ENCODE measurements around the gene DENND2C. TPM values are rescaled to one million over a fixed set of nuclear protein-coding genes. Genes with fewer than 3 reads are reported as not detected.

Gene DENND2C
- total RNA-seq, 2 donors from 2014 or later: 2.0 to 6.0 TPM

- Histone ChIP-seq H3K9me3 (no peaks in the 10 kb centered on the region), H3K4me1 (ENCODE audit: control insufficient read depth in 1 of 2, low read depth in 2 of 2) (no peaks in the 10 kb centered on the region), H3K4me3 (no peak overlapping the region), H3K27me3 (replicated peaks; ENCODE audit: insufficient read depth) (no peaks in the 10 kb centered on the region), H3K36me3 (peaks cover 11% of the 10 kb centered on the region), H3K27ac (no peak overlapping the region)
- ATAC-seq (ENCODE audit: insufficient number of reproducible peaks, low FRiP score, low read depth): no peak
- TF ChIP-seq CTCF (IDR thresholded peaks at IDR 0.05): no peak
- no peak for DNase-seq (ENCODE audit: low spot score)
Measured at GRCh38 chr1:114701931-114702330, 32.1 kb upstream of the DENND2C start.

GRCh38 chr1:114700036-114700600 is 30.3 kb upstream of the DENND2C start:
- ATAC-seq (ENCODE audit: insufficient number of reproducible peaks, low FRiP score, low read depth) (no peak), DNase-seq (ENCODE audit: low spot score) (no peak)
- Histone ChIP-seq H3K36me3 (no peaks in the 10 kb centered on the region), H3K27me3 (replicated peaks; ENCODE audit: insufficient read depth) (no peaks in the 10 kb centered on the region), H3K9me3 (no peaks in the 10 kb centered on the region), H3K4me3 (no peak overlapping the region), H3K27ac (no peak overlapping the region), H3K4me1 (ENCODE audit: control insufficient read depth in 1 of 2, low read depth in 2 of 2) (no peaks in the 10 kb centered on the region)
- no peak for TF ChIP-seq CTCF (IDR thresholded peaks at IDR 0.05)

GRCh38 chr1:114696810-114697209 is 27.0 kb upstream of the DENND2C start:
- Histone ChIP-seq H3K4me1 (ENCODE audit: control insufficient read depth in 1 of 2, low read depth in 2 of 2) (no peaks in the 10 kb centered on the region), H3K27ac (no peak overlapping the region), H3K27me3 (replicated peaks; ENCODE audit: insufficient read depth) (no peaks in the 10 kb centered on the region), H3K9me3 (no peaks in the 10 kb centered on the region), H3K36me3 (no peaks in the 10 kb centered on the region), H3K4me3 (no peak overlapping the region)
- TF ChIP-seq CTCF (IDR thresholded peaks at IDR 0.05): no peak
- no peak for DNase-seq (ENCODE audit: low spot score)
- ATAC-seq (ENCODE audit: insufficient number of reproducible peaks, low FRiP score, low read depth): no peak

GRCh38 chr1:114695430-114696058 is 25.7 kb upstream of the DENND2C start, which contains the start of gene AMPD1:
AMPD1 (minus strand) TSS chr1:114695546; CDS start chr1:114695471, 75 bp downstream.
- ATAC-seq (ENCODE audit: insufficient number of reproducible peaks, low FRiP score, low read depth) (no peak), DNase-seq (ENCODE audit: low spot score) (no peak)
- Histone ChIP-seq H3K36me3 (no peaks in the 10 kb centered on the region), H3K27me3 (replicated peaks; ENCODE audit: insufficient read depth) (no peaks in the 10 kb centered on the region), H3K4me1 (ENCODE audit: control insufficient read depth in 1 of 2, low read depth in 2 of 2) (no peaks in the 10 kb centered on the region), H3K4me3 (no peak within 1 kb of the TSS), H3K9me3 (no peaks in the 10 kb centered on the region), H3K27ac (no peak within 1 kb of the TSS)
- TF ChIP-seq CTCF (IDR thresholded peaks at IDR 0.05): no peak

- DNase-seq (ENCODE audit: low spot score): no peak
- Histone ChIP-seq H3K4me1 (ENCODE audit: control insufficient read depth in 1 of 2, low read depth in 2 of 2) (no peaks in the 10 kb centered on the region), H3K36me3 (no peaks in the 10 kb centered on the region), H3K27me3 (replicated peaks; ENCODE audit: insufficient read depth) (no peaks in the 10 kb centered on the region), H3K4me3 (no peak overlapping the region), H3K9me3 (no peaks in the 10 kb centered on the region), H3K27ac (no peak overlapping the region)
- TF ChIP-seq CTCF (IDR thresholded peaks at IDR 0.05): no peak
- no peak for ATAC-seq (ENCODE audit: insufficient number of reproducible peaks, low FRiP score, low read depth)
Measured at GRCh38 chr1:114694540-114695310, 24.9 kb upstream of the DENND2C start.

Data from thoracic aorta (tissue), 2 donors.